ENCODE measurements around the gene SPEM1. TPM values are rescaled to one million over a fixed set of nuclear protein-coding genes. Genes with fewer than 3 reads are reported as not detected.

SPEM1 gene
- total and polyA plus RNA-seq, 2 of the 13 experiments (the other 11 are each of a cell fraction or from before 2014, with no cell fraction given): not detected

GRCh38 chr17:7440113-7440833, 20.1 kb downstream of the SPEM1 start:
- BruUV-seq (replicated peaks): no TSS peak
- no peak for FAIRE-seq
- peak overlapping the region; percentile 68 for H3K9ac ChIP-seq (ENCODE audit: insufficient read depth, low read depth, low read length)
- H3K4me3 ChIP-seq (replicated peaks in 1 of 3; ENCODE audit: insufficient read depth in 1 of 3, low read depth in 2 of 3, low read length in 3 of 3): peak overlapping the region; percentile 60 to 80 (median 73)
- WGBS (ENCODE audit: low lambda C conversion rate): 8% methylated on average over 27 of the region's 46 CpGs
- peak; percentile 13 for ATAC-seq
- peaks cover 57% of the 10 kb centered on the region for H3K4me1 ChIP-seq (ENCODE audit: insufficient read depth, low read length)
- in situ Hi-C loops (cut with HindIII; ENCODE audit: extremely low pct_ligation_motif_present, low pct_unique_long_range_greater_than_20kb) (no loop called here), intact Hi-C loops (cut with micrococcal nuclease; ENCODE audit: unreplicated experiment) (no loop called here)
- no peaks in the 10 kb centered on the region for H3K79me2 ChIP-seq (ENCODE audit: insufficient read depth, low read length)
- peaks cover 6 to 27% of the 10 kb centered on the region in 2 experiments; a peak in 4 of 5 replicates for H3K27me3 ChIP-seq (ENCODE audit: control insufficient read depth in 1 of 2, insufficient read depth in 2 of 2, low read length in 2 of 2)
- no peak for DNase-seq (ENCODE audit: low spot score)
- no peaks in the 10 kb centered on the region for H3K36me3 ChIP-seq (replicated peaks in 1 of 2; ENCODE audit: control insufficient read depth in 1 of 2, insufficient read depth in 2 of 2, low read length in 2 of 2)
- H2AFZ ChIP-seq (ENCODE audit: low read length): no peak overlapping the region
- peak overlapping the region; percentile 29 for H3K27ac ChIP-seq (ENCODE audit: extremely low read length, insufficient read depth, low read length)
- peak overlapping the region; percentile 94 for H3K4me2 ChIP-seq (ENCODE audit: low read depth, low read length)
- ChIA-PET CTCF (ENCODE audit: low intra/inter-chr PET ratio, low total read pairs) (interaction anchor here (0.6 kb wide), 1 partner anchor 121 kb away, joined by 3 read pairs; no protein-coding TSS in a partner anchor), POLR2A (interaction anchor here (0.5 to 2.8 kb wide), 8 partner anchors 37 to 262 kb away, joined by 3 to 21 read pairs (median 4); partner anchors contain the start of genes NEURL4, PLSCR3, TMEM256 and ZBTB4)
- no peaks in the 10 kb centered on the region for H3K9me3 ChIP-seq (ENCODE audit: low read length)
- H4K20me1 ChIP-seq (ENCODE audit: insufficient read depth, low read length): no peaks in the 10 kb centered on the region
- TF ChIP-seq ATF7 (IDR thresholded peaks at IDR 0.05) (no peak), ATF7 (CRISPR knock-in tag; IDR thresholded peaks at IDR 0.05) (0 out of 2 replicates have a peak, but pooled peaks have one; percentile 29), HINFP (CRISPR knock-in tag; IDR thresholded peaks at IDR 0.05; ENCODE audit: low read depth) (no peak), ATM (IDR thresholded peaks at IDR 0.05; ENCODE audit: borderline replicate concordance) (no peak), ZFP41 (CRISPR knock-in tag; IDR thresholded peaks at IDR 0.05; ENCODE audit: borderline replicate concordance) (peak; percentile 35; the same call in 1 of the 2 replicates), ZBED4 (CRISPR knock-in tag; IDR thresholded peaks at IDR 0.05; ENCODE audit: borderline replicate concordance) (no peak), TBL1XR1 (IDR thresholded peaks at IDR 0.05; ENCODE audit: borderline replicate concordance, low read length, partially characterized antibody) (no peak), CBX1 (IDR thresholded peaks at IDR 0.05; ENCODE audit: low read depth) (no peak), SUZ12 (IDR thresholded peaks at IDR 0.05; ENCODE audit: low read depth, low read length) (no peak), SP4 (CRISPR knock-in tag; IDR thresholded peaks at IDR 0.05) (0 out of 2 replicates have a peak, but pooled peaks have one; percentile 40), USF2 (IDR thresholded peaks at IDR 0.05; ENCODE audit: low read depth, low read length) (no peak), USF2 (CRISPR knock-in tag; IDR thresholded peaks at IDR 0.05; ENCODE audit: borderline replicate concordance) (peak; percentile 72; the same call in 1 of the 2 replicates), CEBPG (CRISPR knock-in tag; IDR thresholded peaks at IDR 0.05) (0 out of 2 replicates have a peak, but pooled peaks have one; percentile 3), ZNF616 (CRISPR knock-in tag; IDR thresholded peaks at IDR 0.05; ENCODE audit: low read depth) (no peak), FOXP1 (IDR thresholded peaks at IDR 0.05) (no peak), FOXP1 (CRISPR knock-in tag; IDR thresholded peaks at IDR 0.05) (no peak)
